ENCODE results near the gene KIF17.

KIF17 gene

DNA sequence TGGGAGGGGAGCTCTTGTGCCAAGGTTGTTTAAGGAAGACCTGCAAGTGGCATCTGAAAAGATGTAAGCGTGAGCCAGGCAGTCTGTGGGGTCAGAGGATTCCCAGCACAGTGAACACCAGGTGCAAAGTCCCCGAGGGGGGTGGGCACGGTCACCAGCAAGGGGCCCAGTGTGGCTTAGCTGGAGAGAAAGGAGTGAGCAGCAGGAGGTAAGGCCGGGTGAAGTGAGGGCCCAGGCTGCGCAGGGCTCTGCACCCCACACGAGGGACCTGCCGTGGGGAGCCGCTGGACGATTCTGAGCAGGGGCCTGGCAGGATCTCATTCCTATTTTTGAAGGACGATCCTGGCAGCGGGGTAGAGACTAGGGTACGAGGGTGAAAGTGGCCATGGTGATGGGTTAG, 60.8 kb downstream of the KIF17 start:
- no peak for DNase-seq

DNA sequence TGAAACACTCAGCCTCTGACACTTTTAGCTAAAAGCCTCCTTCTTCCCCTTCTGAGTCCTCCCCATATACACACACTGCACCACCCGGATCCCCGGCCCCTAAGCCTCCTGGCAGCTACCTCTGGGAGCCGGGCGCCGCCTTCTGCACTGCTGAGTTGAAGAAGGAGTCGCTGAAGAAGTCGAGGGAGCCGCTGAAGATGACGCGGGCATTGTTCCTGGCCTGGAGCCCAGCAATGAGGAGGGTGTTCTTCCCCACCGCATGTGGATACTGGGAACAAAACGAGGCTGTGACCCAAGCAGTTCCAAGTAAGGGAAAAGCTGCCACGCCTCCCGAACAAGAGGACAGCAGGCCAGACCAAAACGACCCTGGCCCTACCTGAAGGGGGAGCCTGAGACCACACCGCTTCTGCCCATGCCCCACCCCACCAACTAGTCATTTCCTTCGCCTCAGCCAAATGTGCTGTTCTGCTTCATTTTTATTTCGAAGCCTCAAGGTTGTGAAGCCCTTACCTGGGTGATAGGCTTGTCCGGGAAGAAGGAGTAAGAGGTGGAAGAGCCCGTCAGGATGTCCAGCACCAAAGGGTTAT, 63.6 kb downstream of the KIF17 start:
- DNase-seq, result no peak

DNA sequence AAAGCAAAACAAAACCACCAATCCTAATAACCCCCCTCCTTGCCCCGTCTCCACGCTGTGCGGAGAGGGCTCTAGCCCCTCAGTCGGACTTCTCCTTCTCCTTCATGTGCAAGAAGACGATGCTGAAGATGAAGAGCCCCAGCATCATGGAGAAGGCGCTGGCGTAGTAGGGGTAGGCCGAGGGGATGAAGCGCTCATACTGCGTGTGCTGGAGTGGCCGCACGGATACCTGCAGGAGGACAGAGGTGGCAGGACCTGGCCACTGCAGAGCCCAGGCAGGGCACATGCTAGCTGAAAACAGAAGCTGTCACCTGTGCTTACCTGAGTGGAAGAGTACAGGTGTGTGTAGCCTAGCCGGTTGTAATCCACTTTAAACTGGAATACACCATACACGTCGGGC, 65.5 kb downstream of the KIF17 start:
- no peak for DNase-seq

DNA sequence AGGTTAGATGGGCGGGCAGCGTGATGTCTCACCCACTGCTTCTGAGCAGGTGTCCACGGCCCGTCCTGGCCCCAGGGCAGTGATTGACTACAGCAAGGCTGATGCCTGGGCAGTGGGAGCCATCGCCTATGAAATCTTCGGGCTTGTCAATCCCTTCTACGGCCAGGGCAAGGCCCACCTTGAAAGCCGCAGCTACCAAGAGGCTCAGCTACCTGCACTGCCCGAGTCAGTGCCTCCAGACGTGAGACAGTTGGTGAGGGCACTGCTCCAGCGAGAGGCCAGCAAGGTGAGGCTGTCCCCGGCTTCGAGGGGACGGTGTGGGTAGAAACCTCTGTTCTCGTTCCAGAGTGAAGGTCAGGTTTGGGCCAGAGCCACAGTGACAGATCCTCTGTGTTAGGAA, 68.9 kb downstream of the KIF17 start:
- DNase-seq, result no peak

DNA sequence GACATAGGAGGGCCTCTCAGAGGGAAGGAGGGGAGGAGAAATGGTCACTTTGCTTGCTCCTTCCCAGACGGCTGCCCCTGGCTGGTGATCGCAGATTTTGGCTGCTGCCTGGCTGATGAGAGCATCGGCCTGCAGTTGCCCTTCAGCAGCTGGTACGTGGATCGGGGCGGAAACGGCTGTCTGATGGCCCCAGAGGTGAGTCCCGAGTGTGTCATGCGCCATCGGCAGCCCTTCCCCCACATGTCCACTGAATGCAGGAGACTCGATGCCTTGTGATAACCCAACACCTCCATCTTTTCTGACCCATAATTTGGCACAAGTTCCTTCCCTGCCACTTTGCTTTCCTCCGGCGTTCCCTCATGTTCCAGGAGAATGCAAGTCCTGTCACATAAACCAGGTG, 69.4 kb downstream of the KIF17 start:
- DNase-seq, result no peak

DNA sequence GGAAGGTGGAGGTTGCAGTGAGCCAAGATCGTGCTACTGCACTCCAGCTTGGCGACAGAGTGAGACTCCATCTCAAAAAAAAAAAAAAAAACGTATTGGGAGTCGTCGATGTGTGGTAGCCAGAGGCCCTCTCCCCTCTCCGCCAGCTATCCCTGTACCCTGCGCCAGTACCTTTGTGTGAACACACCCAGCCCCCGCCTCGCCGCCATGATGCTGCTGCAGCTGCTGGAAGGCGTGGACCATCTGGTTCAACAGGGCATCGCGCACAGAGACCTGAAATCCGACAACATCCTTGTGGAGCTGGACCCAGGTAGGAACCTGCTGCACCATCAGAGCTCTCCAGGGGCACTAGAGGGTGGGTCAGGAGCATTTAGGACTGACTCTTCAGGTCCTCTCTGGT, 72.4 kb downstream of the KIF17 start:
- DNase-seq, result no peak

DNA sequence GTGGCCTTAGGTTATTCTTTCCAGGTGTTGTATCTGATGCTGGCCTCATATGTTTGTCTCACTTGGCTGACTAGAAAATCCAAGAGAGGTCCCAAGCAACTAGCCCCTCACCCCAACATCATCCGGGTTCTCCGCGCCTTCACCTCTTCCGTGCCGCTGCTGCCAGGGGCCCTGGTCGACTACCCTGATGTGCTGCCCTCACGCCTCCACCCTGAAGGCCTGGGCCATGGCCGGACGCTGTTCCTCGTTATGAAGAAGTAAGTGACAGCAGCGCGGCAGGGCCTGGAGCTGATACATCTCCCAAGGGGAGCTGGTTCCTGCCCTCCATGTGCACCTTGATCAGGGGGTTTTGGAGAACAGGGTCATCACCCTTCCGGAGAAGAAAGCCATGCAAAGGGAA, 73.4 kb downstream of the KIF17 start:
- no peak for DNase-seq

DNA sequence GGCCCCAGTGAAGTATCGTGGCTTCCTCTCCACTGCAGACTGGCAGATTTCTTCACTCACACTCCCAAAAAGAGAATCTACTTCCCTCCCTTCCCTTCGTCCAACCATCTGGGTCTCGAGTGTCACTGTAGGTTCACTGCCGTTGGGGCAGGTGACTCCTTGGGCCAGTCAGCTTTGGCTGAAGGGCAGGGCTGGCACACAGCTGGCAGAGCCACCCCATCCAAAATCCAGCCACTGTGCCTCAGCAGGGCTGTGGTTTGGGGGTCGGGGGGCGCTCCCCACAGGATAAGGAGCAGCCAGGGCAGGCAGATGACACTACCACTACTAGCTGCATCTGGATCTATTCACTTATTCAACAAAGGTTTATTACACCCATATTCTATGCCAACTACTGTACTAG, 74.7 kb downstream of the KIF17 start:
- no peak for DNase-seq

DNA sequence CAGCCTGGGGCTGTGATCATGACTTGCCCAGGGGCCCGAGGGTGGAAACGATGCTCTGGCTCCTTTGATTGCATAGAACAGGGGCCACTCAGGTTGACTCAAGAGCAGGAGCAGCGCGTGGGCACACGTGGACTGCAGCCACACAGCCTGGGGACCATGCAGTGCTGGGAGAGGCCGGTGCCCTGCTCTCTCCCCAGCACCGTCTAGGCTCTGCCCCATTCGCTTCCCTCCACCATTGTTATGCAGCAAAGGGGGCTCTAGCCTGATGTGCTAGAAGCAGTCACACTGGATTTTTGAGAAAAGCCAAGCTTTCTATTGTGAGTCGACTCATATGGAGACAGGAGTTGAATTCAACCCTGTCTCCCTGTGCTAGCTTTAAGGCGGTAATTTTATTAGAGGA, 75.8 kb downstream of the KIF17 start:
- no peak for DNase-seq

DNA sequence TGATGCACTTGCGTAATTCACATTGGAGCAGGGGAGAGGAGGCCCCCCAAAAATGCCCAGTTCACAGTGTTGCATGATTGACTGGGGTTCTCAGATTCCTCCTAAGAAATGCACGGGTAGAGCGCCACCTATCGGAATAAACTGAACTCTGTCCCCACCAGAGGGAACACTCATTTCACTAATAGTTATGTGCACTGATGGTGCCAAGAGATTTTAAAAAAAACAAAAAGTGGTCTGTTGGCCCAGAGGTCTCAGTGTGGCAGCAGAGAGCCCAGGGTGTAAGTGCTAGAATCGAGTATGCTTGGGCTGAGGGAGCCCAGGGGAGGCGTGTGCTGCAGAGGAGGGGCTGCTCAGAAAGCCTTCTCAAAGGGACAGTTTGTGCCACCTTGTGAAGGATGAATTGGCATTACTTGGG, 77.6 kb downstream of the KIF17 start:
- DNase-seq, result peak; percentile 51

DNA sequence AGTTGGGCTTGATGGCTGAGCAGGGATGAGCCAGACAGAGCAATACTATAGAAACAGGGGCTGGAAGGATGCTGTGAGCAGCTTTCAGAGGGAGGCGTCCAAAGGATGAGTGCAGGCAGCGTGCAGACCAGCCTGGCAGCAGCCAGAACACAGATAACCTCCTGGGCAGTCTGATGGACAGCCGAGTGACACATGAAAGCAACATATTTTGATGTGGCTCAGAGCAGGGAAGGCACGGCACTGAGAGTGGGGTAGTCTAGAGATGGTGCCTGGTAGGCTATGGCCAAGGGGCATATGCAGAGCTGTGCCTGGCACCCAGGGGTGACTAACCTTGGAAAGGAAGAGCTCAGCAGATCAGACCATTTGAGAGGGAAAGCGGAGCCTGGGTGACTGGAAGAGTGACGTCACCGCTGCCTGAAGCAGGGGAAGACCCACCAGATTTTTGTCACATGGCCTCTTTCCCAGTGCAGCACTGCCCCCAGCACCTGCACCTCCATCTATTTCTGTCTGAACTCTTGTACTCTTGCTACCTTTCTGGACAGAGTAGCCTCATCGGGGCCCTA, 80.9 kb downstream of the KIF17 start:
- no peak for DNase-seq

DNA sequence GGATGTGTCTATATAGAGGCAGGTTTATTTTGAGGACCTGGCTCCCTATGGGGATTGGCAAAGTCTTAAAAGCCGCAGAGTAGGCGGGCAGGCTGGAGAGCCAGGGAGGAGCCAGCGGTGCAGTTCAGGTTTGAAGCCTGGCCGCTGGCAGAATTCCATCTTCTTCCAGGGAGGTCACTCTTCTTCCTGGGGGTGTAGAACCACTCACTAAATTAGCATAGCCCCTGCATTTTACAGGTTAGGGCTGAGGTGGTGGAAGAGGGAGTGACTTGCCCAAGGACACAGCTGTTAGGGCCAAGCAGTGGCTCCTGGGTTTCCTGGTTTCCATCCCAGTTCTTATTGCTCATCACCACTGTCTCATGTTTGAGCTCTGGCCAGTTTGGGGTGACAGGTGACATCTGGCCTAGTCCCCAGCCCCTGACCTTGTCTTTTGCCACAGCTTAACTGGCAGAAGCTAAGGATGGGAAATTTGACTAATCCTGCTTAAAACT, 83.2 kb downstream of the KIF17 start:
- peak; percentile 12 for DNase-seq

DNA sequence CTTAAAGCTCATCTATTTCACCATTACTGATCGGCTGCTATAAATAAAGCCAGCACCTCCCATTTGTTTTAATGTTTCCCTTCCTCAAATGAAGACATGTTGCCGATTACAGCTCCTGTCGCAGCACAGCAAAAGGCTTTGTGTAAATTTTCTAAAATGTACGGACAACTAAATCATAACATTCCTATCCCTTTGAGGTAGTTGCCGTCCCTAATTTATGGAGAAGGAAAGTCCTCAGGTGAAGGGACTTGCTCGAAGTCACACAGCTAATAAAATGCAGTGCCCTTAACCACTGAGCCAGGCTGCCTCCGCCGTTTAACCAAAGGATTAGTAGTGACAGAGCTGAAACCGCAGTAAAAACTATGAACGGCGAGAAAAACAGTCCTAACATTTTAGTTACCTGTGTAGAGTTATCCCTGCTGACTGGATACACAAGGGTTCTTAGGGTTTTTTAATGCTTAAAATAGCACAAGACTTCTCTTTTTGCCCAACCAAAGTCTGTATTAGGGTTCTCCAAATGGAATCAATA, 83.7 kb downstream of the KIF17 start:
- no peak for DNase-seq

DNA sequence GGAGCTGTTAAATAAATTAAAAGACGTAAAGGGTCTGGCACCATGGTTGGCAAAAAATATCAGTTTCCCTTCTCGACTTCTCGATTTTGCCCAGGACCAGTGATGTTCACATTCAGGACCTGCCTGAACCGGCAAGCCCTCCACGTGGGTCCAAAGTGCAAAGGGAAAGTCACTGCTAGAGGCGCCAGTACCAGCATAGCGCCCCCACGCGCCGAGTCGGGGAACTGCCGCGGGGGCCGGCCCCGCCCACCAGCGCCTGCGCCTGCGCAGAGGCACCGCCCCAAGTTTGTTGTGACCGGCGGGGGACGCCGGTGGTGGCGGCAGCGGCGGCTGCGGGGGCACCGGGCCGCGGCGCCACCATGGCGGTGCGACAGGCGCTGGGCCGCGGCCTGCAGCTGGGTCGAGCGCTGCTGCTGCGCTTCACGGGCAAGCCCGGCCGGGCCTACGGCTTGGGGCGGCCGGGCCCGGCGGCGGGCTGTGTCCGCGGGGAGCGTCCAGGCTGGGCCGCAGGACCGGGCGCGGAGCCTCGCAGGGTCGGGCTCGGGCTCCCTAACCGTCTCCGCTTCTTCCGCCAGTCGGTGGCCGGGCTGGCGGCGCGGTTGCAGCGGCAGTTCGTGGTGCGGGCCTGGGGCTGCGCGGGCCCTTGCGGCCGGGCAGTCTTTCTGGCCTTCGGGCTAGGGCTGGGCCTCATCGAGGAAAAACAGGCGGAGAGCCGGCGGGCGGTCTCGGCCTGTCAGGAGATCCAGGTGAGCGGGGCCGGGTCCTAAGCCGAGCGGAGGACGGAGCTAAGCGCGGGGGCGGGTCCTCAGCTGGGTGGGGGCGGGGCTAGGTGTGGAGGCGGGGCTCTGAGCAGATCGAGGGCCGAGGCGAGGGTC, 84.4 kb downstream of the KIF17 start, which contains the start of gene PINK1:
Gene PINK1 (plus strand): TSS at position 269 of the 875 bp plus-strand sequence. CDS start 91 bp downstream, at position 360.
- DNase-seq, result peak; percentile 77

DNA sequence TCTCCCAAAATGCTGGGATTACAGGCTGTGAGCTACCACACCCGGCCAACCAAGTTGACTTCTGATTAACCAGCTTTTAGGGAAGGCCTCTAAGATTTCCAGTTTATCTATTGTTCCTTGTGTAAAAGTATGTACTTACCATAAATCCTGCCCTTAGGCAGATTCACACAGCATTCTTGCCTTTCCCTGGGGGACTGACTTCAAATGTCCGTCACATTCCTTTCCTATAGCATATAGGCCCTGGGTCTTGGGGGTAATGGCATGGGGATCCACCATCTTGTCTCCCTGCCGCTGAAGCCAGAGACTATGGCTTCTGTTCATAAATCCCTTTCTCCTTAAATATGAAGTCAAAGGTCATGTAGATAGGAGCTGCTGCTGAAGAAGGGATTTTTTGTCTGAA, 85.4 kb downstream of the KIF17 start:
- no peak for DNase-seq

DNA sequence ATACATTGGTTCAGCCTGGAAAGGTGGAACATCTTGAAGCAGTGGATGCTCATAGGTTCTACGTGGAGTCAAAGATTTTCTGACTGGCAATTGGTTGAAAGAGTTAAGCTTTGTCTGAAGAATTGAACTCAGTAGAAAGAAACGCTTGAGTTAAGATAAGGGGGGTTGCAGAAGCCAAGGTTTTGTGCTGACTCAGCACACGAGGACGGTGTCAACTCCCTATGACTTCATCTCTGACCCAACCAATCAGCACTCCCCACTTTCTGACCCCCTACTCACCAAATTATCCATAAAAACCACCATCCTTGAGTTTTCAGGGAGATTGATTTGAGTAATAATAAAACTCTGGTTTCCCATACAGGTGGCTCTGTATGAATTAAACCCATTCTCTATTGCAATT, 87.1 kb downstream of the KIF17 start:
- DNase-seq, result no peak

DNA sequence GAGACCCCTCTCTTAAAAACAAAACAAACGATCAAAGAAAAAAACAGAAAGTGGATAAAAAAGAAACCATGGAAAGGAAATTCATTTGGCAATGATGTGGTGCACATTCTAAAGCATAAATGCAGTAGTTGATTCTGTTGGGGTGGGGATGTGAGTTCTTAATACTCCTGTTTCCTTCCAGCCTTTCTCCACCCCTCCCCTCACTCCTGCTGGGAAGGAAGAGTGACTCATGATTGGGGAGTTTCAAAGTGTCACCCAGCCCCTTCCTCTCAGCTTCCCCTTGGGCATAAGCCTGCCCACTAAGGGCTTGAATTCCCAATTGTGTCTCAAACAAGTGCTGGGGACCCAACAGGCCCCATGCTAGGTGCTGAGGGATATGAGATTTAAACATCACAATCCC, 91.3 kb downstream of the KIF17 start:
- no peak for DNase-seq

DNA sequence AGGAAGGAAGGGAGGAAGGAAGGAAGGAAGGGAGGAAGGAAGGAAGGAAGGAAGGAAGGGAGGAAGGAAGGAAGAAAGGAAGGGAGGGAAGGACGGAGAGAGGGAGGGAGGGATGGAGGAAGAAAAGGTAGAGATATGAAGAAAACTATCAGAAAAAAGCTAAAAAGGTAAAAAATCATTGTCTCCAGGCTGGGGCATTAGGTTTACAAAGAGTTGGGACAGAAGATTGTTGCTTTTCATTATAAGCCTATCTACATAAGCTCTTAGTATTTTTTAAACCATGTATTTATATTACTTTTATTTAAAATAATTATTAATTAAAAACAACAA, 91.7 kb downstream of the KIF17 start:
- DNase-seq, result no peak

DNA sequence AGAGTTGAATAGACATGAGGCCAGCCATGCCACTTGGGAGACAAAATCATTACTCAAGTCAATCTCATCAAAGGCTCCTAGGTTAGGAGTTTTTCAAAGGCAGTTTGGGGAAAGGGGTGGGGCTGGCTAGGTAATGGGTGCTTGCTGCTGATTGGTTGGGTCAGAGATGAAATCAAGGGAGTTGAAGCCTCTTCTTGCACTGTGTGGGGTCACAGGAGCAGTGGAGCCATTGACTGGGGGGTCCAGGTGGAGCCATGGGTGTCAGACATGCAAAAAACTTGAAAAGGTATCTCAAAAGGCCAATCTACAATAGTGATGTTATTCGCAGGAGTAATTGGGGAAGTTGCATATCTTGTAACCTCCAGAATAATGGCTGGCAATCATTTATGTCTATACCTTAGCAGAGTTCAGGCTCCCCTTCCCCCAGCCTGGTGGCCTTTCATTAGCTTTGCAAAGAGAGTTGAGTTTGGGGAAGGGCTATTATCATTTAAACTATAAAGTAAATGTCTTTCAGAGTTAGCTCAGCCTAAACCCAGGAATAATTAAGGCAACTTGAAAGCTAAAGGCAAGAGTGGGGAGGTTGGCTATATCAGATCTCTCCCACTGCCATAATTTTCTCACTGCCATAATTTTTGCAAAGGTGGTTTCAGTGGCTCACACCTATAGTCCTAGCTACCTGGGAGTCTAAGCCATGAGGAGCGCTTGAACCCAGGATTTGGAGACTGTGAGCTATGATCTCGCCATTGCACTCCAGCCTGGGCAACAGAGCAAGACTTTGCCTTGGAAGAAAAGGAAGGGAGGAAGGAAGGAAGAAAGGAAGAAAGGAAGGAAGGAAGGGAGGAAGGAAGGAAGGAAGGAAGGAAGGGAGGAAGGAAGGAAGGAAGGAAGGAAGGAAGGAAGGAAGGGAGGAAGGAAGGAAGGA, 92.4 kb downstream of the KIF17 start:
- no peak for DNase-seq

DNA sequence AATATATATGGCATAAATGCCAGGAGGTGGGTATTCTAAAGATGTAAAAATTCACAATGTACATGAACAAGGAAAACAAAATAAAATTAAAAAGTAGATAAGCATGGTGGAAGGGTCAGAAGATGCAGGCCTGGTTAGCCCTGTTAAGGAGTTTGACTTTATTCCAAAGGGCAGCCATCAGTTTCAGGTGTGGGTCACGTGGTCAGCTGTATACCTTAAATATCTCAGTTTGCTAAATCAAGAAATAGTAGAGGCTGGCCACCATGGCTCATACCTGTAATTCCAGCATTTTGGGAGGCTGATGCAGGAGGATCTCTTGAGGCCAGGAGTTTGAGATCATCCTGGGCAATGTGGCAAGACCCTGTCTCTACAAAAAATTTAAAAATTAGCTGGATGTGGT, 93.1 kb downstream of the KIF17 start:
- DNase-seq, result no peak

DNA sequence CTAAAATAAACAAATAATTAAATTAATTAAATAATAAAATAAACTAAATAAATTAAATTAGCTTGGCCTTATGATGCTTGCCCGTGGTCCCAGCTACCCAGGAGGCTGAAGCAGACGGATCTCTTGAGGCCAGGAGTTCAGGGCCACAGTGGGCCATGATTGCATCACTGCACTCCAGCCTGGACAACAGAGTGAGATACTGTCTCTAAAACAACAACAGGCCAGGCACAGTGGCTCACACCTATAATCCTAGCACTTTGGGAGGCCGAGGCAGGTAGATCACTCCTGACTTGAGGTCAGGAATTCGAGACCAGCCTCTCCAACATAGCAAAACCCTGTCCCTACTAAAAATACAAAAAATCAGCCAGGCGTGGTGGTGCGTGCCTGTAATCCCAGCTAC, 96.8 kb downstream of the KIF17 start:
- DNase-seq, result no peak

DNA sequence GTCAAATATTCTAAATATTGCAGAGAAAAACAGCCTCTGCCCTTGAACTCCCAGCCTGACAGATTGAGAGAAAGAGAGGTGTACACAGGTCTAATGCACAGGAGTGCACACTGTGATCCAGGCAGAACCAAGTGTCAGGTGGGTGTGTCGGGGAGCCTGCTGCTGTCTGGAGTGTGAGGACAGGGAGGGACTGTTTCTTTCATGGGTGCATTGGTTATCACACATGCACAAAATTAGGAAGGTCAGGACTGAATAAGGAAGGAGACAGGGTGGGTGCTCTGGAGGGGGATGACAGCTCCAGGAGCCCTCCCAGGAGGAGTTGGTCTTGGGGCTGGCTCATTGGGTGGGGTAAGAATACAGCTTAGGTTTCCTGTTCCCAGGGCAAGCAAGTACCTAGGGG, 97.8 kb downstream of the KIF17 start:
- no peak for DNase-seq

DNA sequence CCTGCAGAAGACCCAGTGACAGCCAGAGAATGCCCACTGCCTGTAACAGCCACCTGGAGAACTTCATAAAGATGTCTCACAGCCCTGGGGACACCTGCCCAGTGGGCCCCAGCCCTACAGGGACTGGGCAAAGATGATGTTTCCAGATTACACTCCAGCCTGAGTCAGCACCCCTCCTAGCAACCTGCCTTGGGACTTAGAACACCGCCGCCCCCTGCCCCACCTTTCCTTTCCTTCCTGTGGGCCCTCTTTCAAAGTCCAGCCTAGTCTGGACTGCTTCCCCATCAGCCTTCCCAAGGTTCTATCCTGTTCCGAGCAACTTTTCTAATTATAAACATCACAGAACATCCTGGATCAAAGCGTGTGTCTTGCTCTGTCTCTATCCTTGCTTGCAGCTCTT, 99.3 kb downstream of the KIF17 start:
- no peak for DNase-seq
